Esophagus muscularis mucosa (tissue), 4 donors: ENCODE measurements around the gene PNPLA7.
"Not testable (repeated sequence)": the region's sequence is repeated elsewhere in the genome, so short reads cannot be mapped to it uniquely, and the experiment has no call there.

Source experiments
- CTCF ChIP-seq, 3 experiments: fragments of 200-600 bp in 2 of 3; fragments of 450-650 bp in 1 of 3; sonication (generic) in 2 of 3; IDR thresholded peaks; one replicate each; pipeline ENCODE4 v1.5.1; 2017 to 2019; ENCODE audit warnings: antibody characterized with exemption in 3 of 3, mild to moderate bottlenecking in 2 of 3, moderate library complexity in 1 of 3
- EP300 ChIP-seq: sonication (generic); formaldehyde crosslinking; IDR thresholded peaks from one replicate; pipeline ENCODE4 v1.6.1; 2017; ENCODE audit warnings: antibody characterized with exemption
- POLR2AphosphoS5 ChIP-seq, 2 donors: sonication (generic); formaldehyde crosslinking; IDR thresholded peaks; one replicate each; pipeline ENCODE4 v1.6.1; 2017; ENCODE audit warnings: antibody characterized with exemption in 2 of 2

GRCh38 chr9:137513801-137514570 lies 36.2 kb downstream of the PNPLA7 start:
- not testable (repeated sequence) for TF ChIP-seq CTCF (IDR thresholded peaks at IDR 0.05); POLR2AphosphoS5 (IDR thresholded peaks at IDR 0.05); EP300
